Panc1 (cell line): ENCODE data around the gene SENP5.

Source experiments
- CTCF ChIP-seq: fragments of 450-650 bp; IDR thresholded peaks from 2 replicates; pipeline ENCODE4 v1.5.1; 2017; ENCODE audit warnings: mild to moderate bottlenecking
- POLR2AphosphoS5 ChIP-seq: IDR thresholded peaks from 2 replicates; pipeline ENCODE4 v1.6.1; 2012; ENCODE audit warnings: mild to moderate bottlenecking, low read depth, low read length, moderate library complexity
- REST ChIP-seq, 2 experiments: IDR thresholded peaks; 2 replicates each; pipeline ENCODE4 v1.6.1; 2011 to 2012; ENCODE audit warnings: low read depth in 2 of 2, control low read depth in 1 of 2, low read length in 1 of 2, mild to moderate bottlenecking in 1 of 2, moderate library complexity in 1 of 2; ENCODE audit not compliant: insufficient read depth in 1 of 2
- SIN3A ChIP-seq: IDR thresholded peaks from 2 replicates; pipeline ENCODE4 v1.6.1; 2012; ENCODE audit warnings: low read depth, mild to moderate bottlenecking, low read length, moderate library complexity, borderline replicate concordance; ENCODE audit not compliant: insufficient read depth
- TCF7L2 ChIP-seq: IDR thresholded peaks from 2 replicates; pipeline ENCODE4 v1.6.1; 2011; ENCODE audit warnings: mild to moderate bottlenecking, low read depth, low read length, inconsistent platforms

GRCh38 chr3:196951371-196951770 lies 83.7 kb downstream of the SENP5 start:
- no peak for TF ChIP-seq CTCF
- no peak for TF ChIP-seq REST (IDR thresholded peaks at IDR 0.05; ENCODE audit: insufficient read depth in 1 of 2, low read depth in 2 of 2, low read length in 1 of 2)
- TF ChIP-seq POLR2AphosphoS5 = no peak
- no peak for TF ChIP-seq SIN3A
- no peak for TF ChIP-seq TCF7L2
